Right cardiac atrium (tissue), 5 donors: ENCODE measurements around the gene TSEN54. TPM values are rescaled to one million over a fixed set of nuclear protein-coding genes. Genes with fewer than 3 reads are reported as not detected.

Experiments
- ATAC-seq, 2 donors: fragments of 200-7000 bp; cut with Tn5 transposase; one replicate each; pipeline versions ENCODE4 v1.8.0 to v1.9.1; 2020; ENCODE audit warnings: moderate library complexity in 2 of 2, mild to moderate bottlenecking in 1 of 2
- DNase-seq, 3 donors: peaks; one replicate each; pipeline ENCODE4 v3.0.0-alpha.2; 2020
- H3K27ac ChIP-seq: one replicate; pipeline ENCODE4 v1.5.1; 2013; ENCODE audit warnings: mild to moderate bottlenecking, low read length, control low read depth, moderate library complexity
- H3K27me3 ChIP-seq: one replicate; pipeline ENCODE4 v1.6.1; 2013; ENCODE audit not compliant: control insufficient read depth, insufficient read depth
- H3K4me1 ChIP-seq: one replicate; pipeline ENCODE4 v1.6.1; 2013; ENCODE audit warnings: low read length; ENCODE audit not compliant: control insufficient read depth, insufficient read depth
- H3K4me3 ChIP-seq: one replicate; pipeline ENCODE4 v1.5.1; 2013; ENCODE audit warnings: low read length, control low read depth
- H3K9me3 ChIP-seq: one replicate; pipeline ENCODE4 v1.6.1; 2013; ENCODE audit warnings: low read length; ENCODE audit not compliant: control insufficient read depth
- WGBS: extraction: QIAGEN DNeasy Blood & Tissue Kit; methylation state at CpG from one replicate; pipeline ENCODE4 v1.1.7; 2013; 5-methylcytosine and 5-hydroxymethylcytosine counted together
- intact Hi-C, 4 donors: fragments of 100-400 bp; cut with DNase I; formaldehyde crosslinking; loops; one replicate each; pipeline versions ENCODE4 v1.11.0 to v1.14.0; 2022 to 2023
- polyA plus RNA-seq: library from polyadenylated mRNA; stranded (reverse); fragments of 200-250 nt; gene quantifications from one replicate; pipeline ENCODE4 v1.2.3, GENCODE V29; 2013
- total RNA-seq, 4 donors: library from RNA; stranded (reverse); fragmentation: NEBNext Ultra II Directional; extraction: Animal tissue kit (Norgen Biotek cat#: 25700); gene quantifications; one replicate each; pipeline ENCODE4 v1.2.1, GENCODE V29; 2021
- donor health status: healthy with polysubstance abuse.
- donor health status: DM: no; HTN: yes; CAD: no.
- donor health status: DM: no; HTN: no; CAD: no.
- donor health status: DM: no; HTN: yes; CAD: no; lungs with severe emphysema.
- donor health status: DM: yes; HTN: yes; CAD: no.

TSEN54 gene
- total and polyA plus RNA-seq, 5 donors = 5.9 to 9.6 (median 7.1) TPM

- 70% methylated on average over 15 of the region's 15 CpGs for WGBS
- intact Hi-C loops = no loop called here
- Histone ChIP-seq H3K4me1 (no peaks in the 10 kb centered on the region), H3K27me3 (no peaks in the 10 kb centered on the region), H3K27ac (no peak overlapping the region), H3K9me3 (no peaks in the 10 kb centered on the region), H3K4me3 (no peak overlapping the region)
- DNase-seq = no peak
- peak in 1 of 2 donors; percentile 22 for ATAC-seq
These were observed 18.8 kb downstream of the TSEN54 start for GRCh38 chr17:75535119-75535537.

GRCh38 chr17:75535871-75536270, 19.5 kb downstream of the TSEN54 start:
- Histone ChIP-seq H3K9me3 (no peaks in the 10 kb centered on the region), H3K4me3 (no peak overlapping the region), H3K27me3 (no peaks in the 10 kb centered on the region), H3K27ac (no peak overlapping the region), H3K4me1 (no peaks in the 10 kb centered on the region)
- DNase-seq = no peak
- intact Hi-C loops = no loop called here
- ATAC-seq = no peak
- WGBS = 93% methylated on average over 8 of the region's 8 CpGs

- no peak for DNase-seq
- Histone ChIP-seq H3K27me3 (no peaks in the 10 kb centered on the region), H3K4me1 (no peaks in the 10 kb centered on the region), H3K9me3 (no peaks in the 10 kb centered on the region), H3K4me3 (no peak overlapping the region), H3K27ac (no peak overlapping the region)
- no peak for ATAC-seq
- intact Hi-C loops = no loop called here
- 81% methylated on average over 10 of the region's 10 CpGs for WGBS
These were observed 20.0 kb downstream of the TSEN54 start for GRCh38 chr17:75536366-75536765.

- Histone ChIP-seq H3K4me3 (no peak overlapping the region), H3K27me3 (no peaks in the 10 kb centered on the region), H3K27ac (no peak overlapping the region), H3K9me3 (no peaks in the 10 kb centered on the region), H3K4me1 (no peaks in the 10 kb centered on the region)
- WGBS = 81% methylated on average over 13 of the region's 13 CpGs
- intact Hi-C loops = no loop called here
- DNase-seq (peak in 1 of 3 donors; percentile 39), ATAC-seq (no peak)
These were observed 23.8 kb downstream of the TSEN54 start for GRCh38 chr17:75539967-75540729.

- H3K9me3 ChIP-seq = no peaks in the 10 kb centered on the region
- H3K27me3 ChIP-seq = no peaks in the 10 kb centered on the region
- peak in 1 of 3 donors; percentile 34 for DNase-seq
- WGBS = 55% methylated on average over 4 of the region's 4 CpGs
- H3K4me1 ChIP-seq = no peaks in the 10 kb centered on the region
- no peak overlapping the region for H3K27ac ChIP-seq
- no peak for ATAC-seq
- H3K4me3 ChIP-seq = no peak overlapping the region
- intact Hi-C loops = no loop called here
These were observed 24.7 kb downstream of the TSEN54 start for GRCh38 chr17:75540923-75541503.

GRCh38 chr17:75542229-75542628, 25.9 kb downstream of the TSEN54 start:
- Histone ChIP-seq H3K4me1 (no peaks in the 10 kb centered on the region), H3K27me3 (no peaks in the 10 kb centered on the region), H3K9me3 (no peaks in the 10 kb centered on the region), H3K27ac (no peak overlapping the region), H3K4me3 (no peak overlapping the region)
- ATAC-seq = no peak
- no peak for DNase-seq
- intact Hi-C loops = no loop called here
- WGBS = 88% methylated on average over 8 of the region's 8 CpGs

- H3K4me1 ChIP-seq = no peaks in the 10 kb centered on the region
- 89% methylated on average over 15 of the region's 15 CpGs for WGBS
- no peak for ATAC-seq
- no peak overlapping the region for H3K4me3 ChIP-seq
- intact Hi-C loops = no loop called here
- peak in 1 of 3 donors; percentile 8 for DNase-seq
- no peak overlapping the region for H3K27ac ChIP-seq
- H3K27me3 ChIP-seq = no peaks in the 10 kb centered on the region
- H3K9me3 ChIP-seq = no peaks in the 10 kb centered on the region
These were observed 26.5 kb downstream of the TSEN54 start for GRCh38 chr17:75542728-75543336.

- Histone ChIP-seq H3K4me3 (no peak overlapping the region), H3K27ac (no peak overlapping the region), H3K4me1 (no peaks in the 10 kb centered on the region), H3K9me3 (no peaks in the 10 kb centered on the region), H3K27me3 (no peaks in the 10 kb centered on the region)
- ATAC-seq = no peak
- no peak for DNase-seq
- 75% methylated on average over 8 of the region's 8 CpGs for WGBS
- intact Hi-C loops = no loop called here
These were observed 27.9 kb downstream of the TSEN54 start for GRCh38 chr17:75544250-75544649.

- Histone ChIP-seq H3K4me3 (no peak overlapping the region), H3K9me3 (no peaks in the 10 kb centered on the region), H3K27ac (no peak overlapping the region), H3K27me3 (no peaks in the 10 kb centered on the region), H3K4me1 (no peaks in the 10 kb centered on the region)
- no peak for DNase-seq
- no peak for ATAC-seq
- 79% methylated on average over 13 of the region's 13 CpGs for WGBS
- intact Hi-C loops = no loop called here
These were observed 29.9 kb downstream of the TSEN54 start for GRCh38 chr17:75546181-75546580.

GRCh38 chr17:75547091-75547490, 30.8 kb downstream of the TSEN54 start:
- intact Hi-C loops = no loop called here
- H3K9me3 ChIP-seq = no peaks in the 10 kb centered on the region
- H3K4me3 ChIP-seq = no peak overlapping the region
- DNase-seq (no peak), ATAC-seq (no peak)
- no peak overlapping the region for H3K27ac ChIP-seq
- 95% methylated on average over 9 of the region's 9 CpGs for WGBS
- H3K4me1 ChIP-seq = no peaks in the 10 kb centered on the region
- H3K27me3 ChIP-seq = no peaks in the 10 kb centered on the region

- DNase-seq (no peak), ATAC-seq (no peak)
- Histone ChIP-seq H3K27ac (no peak overlapping the region), H3K4me1 (no peaks in the 10 kb centered on the region), H3K9me3 (no peaks in the 10 kb centered on the region), H3K27me3 (no peaks in the 10 kb centered on the region), H3K4me3 (no peak overlapping the region)
- WGBS = 81% methylated on average over 5 of the region's 5 CpGs
- intact Hi-C loops = no loop called here
These were observed 32.5 kb downstream of the TSEN54 start for GRCh38 chr17:75548813-75549212.
